CD4-positive, alpha-beta memory T cell (primary cell): ENCODE data around the gene AGR2. TPM values are rescaled to one million over a fixed set of nuclear protein-coding genes. Genes with fewer than 3 reads are reported as not detected.
"Not testable (repeated sequence)": the region's sequence is repeated elsewhere in the genome, so short reads cannot be mapped to it uniquely, and the experiment has no call there.

Experiments used
- CTCF ChIA-PET: fragments of 350-600 bp; sonication (Branson Sonifier 250); formaldehyde crosslinking; loops from one replicate; lab custom pipeline; 2021; ENCODE audit warnings: inconsistent platforms; ENCODE audit not compliant: partially characterized antibody; lab: Charles Lee
- POLR2A ChIA-PET: fragments of 350-600 bp; sonication (Branson Sonifier 250); formaldehyde crosslinking; loops from one replicate; lab custom pipeline; 2021; ENCODE audit not compliant: partially characterized antibody; lab: Charles Lee
- DNase-seq, 5 donors: peaks; one replicate each; pipeline versions ENCODE4 v3.0.0 to v3.0.0-alpha.2; 2020 to 2022; ENCODE audit warnings: mixed read lengths in 1 of 5
- H3K27ac ChIP-seq: one replicate; pipeline ENCODE4 v1.7.0; 2013; ENCODE audit warnings: low read depth, low read length
- H3K27me3 ChIP-seq: 2 replicates; pipeline ENCODE4 v1.7.0; 2013; ENCODE audit warnings: mild to moderate bottlenecking, low read length, moderate library complexity; ENCODE audit not compliant: insufficient read depth
- H3K36me3 ChIP-seq: 2 replicates; pipeline ENCODE4 v1.7.0; 2013; ENCODE audit warnings: mild to moderate bottlenecking, low read length, moderate library complexity; ENCODE audit not compliant: insufficient read depth
- H3K4me1 ChIP-seq: 2 replicates; pipeline ENCODE4 v1.7.0; 2013; ENCODE audit warnings: mild to moderate bottlenecking, low read length, moderate library complexity; ENCODE audit not compliant: insufficient read depth
- H3K4me3 ChIP-seq, 2 donors: one replicate each; pipeline ENCODE4 v1.7.0; 2013; ENCODE audit warnings: low read length in 2 of 2, mild to moderate bottlenecking in 1 of 2
- H3K9me3 ChIP-seq, 2 donors: one replicate each; pipeline ENCODE4 v1.7.0; 2013; ENCODE audit warnings: low read length in 2 of 2, control low read depth in 1 of 2; ENCODE audit not compliant: control insufficient read depth in 1 of 2
- H3K27ac Mint-ChIP-seq, 7 donors: one replicate each; pipeline ENCODE4 v1.8.0; 2020 to 2021; ENCODE audit warnings: mixed read lengths in 7 of 7, mild to moderate bottlenecking in 6 of 7, inconsistent platforms in 3 of 7, moderate library complexity in 3 of 7
- H3K27me3 Mint-ChIP-seq, 2 donors: one replicate each; pipeline ENCODE4 v1.8.0; 2020 to 2021; ENCODE audit warnings: mixed read lengths in 2 of 2
- H3K36me3 Mint-ChIP-seq, 2 donors: one replicate each; pipeline ENCODE4 v1.8.0; 2020 to 2021; ENCODE audit warnings: mixed read lengths in 2 of 2, inconsistent platforms in 1 of 2, mild to moderate bottlenecking in 1 of 2
- H3K4me1 Mint-ChIP-seq, 4 donors: one replicate each; pipeline ENCODE4 v1.8.0; 2020 to 2021; ENCODE audit warnings: mixed read lengths in 4 of 4, mild to moderate bottlenecking in 1 of 4
- H3K4me3 Mint-ChIP-seq, 8 donors: one replicate each; pipeline ENCODE4 v1.8.0; 2020 to 2021; ENCODE audit warnings: mixed read lengths in 8 of 8, mild to moderate bottlenecking in 7 of 8, moderate library complexity in 6 of 8, inconsistent platforms in 3 of 8
- H3K9me3 Mint-ChIP-seq, 8 donors: one replicate each; pipeline ENCODE4 v1.8.0; 2020 to 2021; ENCODE audit warnings: mixed read lengths in 8 of 8, mild to moderate bottlenecking in 5 of 8, inconsistent platforms in 3 of 8, moderate library complexity in 1 of 8
- intact Hi-C: fragments of 100-400 bp; cut with micrococcal nuclease; formaldehyde crosslinking; loops from one replicate; pipeline ENCODE4 v1.15.1; 2023
- polyA plus RNA-seq, 2 donors: library from polyadenylated mRNA; unstranded; fragments of 300-500 nt; fragmentation: Illumina TruSeq; gene quantifications; one replicate each; pipeline ENCODE4 v1.2.3, GENCODE V29; 2021
- total RNA-seq, 2 experiments: library from RNA; stranded (reverse); gene quantifications; one replicate each; pipeline ENCODE4 v1.2.3, GENCODE V29; 2021

AGR2 gene
- total and polyA plus RNA-seq, 4 experiments from 2014 or later = not detected

- Mint-ChIP-seq H3K9me3 (no peaks in the 10 kb centered on the region), H3K4me3 (no peak overlapping the region), H3K36me3 (no peaks in the 10 kb centered on the region), H3K27me3 (no peaks in the 10 kb centered on the region), H3K4me1 (no peaks in the 10 kb centered on the region), H3K27ac (no peak overlapping the region)
- ChIA-PET POLR2A (no interaction called here), CTCF (no interaction called here)
- Histone ChIP-seq H3K27ac (no peak overlapping the region), H3K4me1 (no peaks in the 10 kb centered on the region), H3K36me3 (no peaks in the 10 kb centered on the region), H3K27me3 (no peaks in the 10 kb centered on the region), H3K4me3 (no peak overlapping the region), H3K9me3 (no peaks in the 10 kb centered on the region)
- DNase-seq = no peak
- intact Hi-C loops = no loop called here
These were observed 28.7 kb downstream of the AGR2 start for GRCh38 chr7:16776053-16776452.

- POLR2A ChIA-PET = no interaction called here
- H3K4me1 Mint-ChIP-seq = no peaks in the 10 kb centered on the region
These were observed 29.8 kb downstream of the AGR2 start for GRCh38 chr7:16774986-16775385.

GRCh38 chr7:16774294-16774693 is 30.5 kb downstream of the AGR2 start:
- H3K4me3 ChIP-seq = no peak overlapping the region
- H3K36me3 ChIP-seq = no peaks in the 10 kb centered on the region
- DNase-seq = no peak
- Mint-ChIP-seq H3K4me1 (no peaks in the 10 kb centered on the region), H3K36me3 (no peaks in the 10 kb centered on the region), H3K9me3 (no peaks in the 10 kb centered on the region), H3K27me3 (peaks cover 0 to 2% of the 10 kb centered on the region in 2 donors), H3K4me3 (no peak overlapping the region), H3K27ac (no peak overlapping the region)
- CTCF ChIA-PET = no interaction called here
- intact Hi-C loops = no loop called here
- no peaks in the 10 kb centered on the region for H3K9me3 ChIP-seq
- no peaks in the 10 kb centered on the region for H3K27me3 ChIP-seq
- POLR2A ChIA-PET = no interaction called here
- H3K27ac ChIP-seq = no peak overlapping the region
- H3K4me1 ChIP-seq = no peaks in the 10 kb centered on the region

More at GRCh38 chr7:16774986-16775385, 29.8 kb downstream of the AGR2 start:
- Histone ChIP-seq H3K36me3 (no peaks in the 10 kb centered on the region), H3K27me3 (no peaks in the 10 kb centered on the region), H3K4me1 (no peaks in the 10 kb centered on the region), H3K9me3 (no peaks in the 10 kb centered on the region), H3K27ac (no peak overlapping the region), H3K4me3 (no peak overlapping the region)
- intact Hi-C loops = no loop called here
- H3K36me3 Mint-ChIP-seq = no peaks in the 10 kb centered on the region
- H3K27ac Mint-ChIP-seq = no peak overlapping the region
- H3K9me3 Mint-ChIP-seq = no peaks in the 10 kb centered on the region
- CTCF ChIA-PET = no interaction called here
- no peak for DNase-seq
- no peak overlapping the region for H3K4me3 Mint-ChIP-seq
- H3K27me3 Mint-ChIP-seq = peaks cover 0 to 2% of the 10 kb centered on the region in 2 donors

- no peak overlapping the region for H3K4me3 ChIP-seq
- no peaks in the 10 kb centered on the region for H3K27me3 ChIP-seq
- Mint-ChIP-seq H3K4me3 (no peak overlapping the region), H3K27me3 (peaks cover 0 to 2% of the 10 kb centered on the region in 2 donors), H3K4me1 (no peaks in the 10 kb centered on the region), H3K9me3 (no peaks in the 10 kb centered on the region), H3K36me3 (no peaks in the 10 kb centered on the region), H3K27ac (no peak overlapping the region)
- POLR2A ChIA-PET = no interaction called here
- no peaks in the 10 kb centered on the region for H3K36me3 ChIP-seq
- no peaks in the 10 kb centered on the region for H3K4me1 ChIP-seq
- CTCF ChIA-PET = no interaction called here
- intact Hi-C loops = no loop called here
- H3K9me3 ChIP-seq = no peaks in the 10 kb centered on the region
- no peak for DNase-seq
- H3K27ac ChIP-seq = no peak overlapping the region
These were observed 30.9 kb downstream of the AGR2 start for GRCh38 chr7:16773884-16774283.

- no peaks in the 10 kb centered on the region for H3K4me1 Mint-ChIP-seq
- H3K4me3 Mint-ChIP-seq = no peak overlapping the region
- Histone ChIP-seq H3K27ac (no peak overlapping the region), H3K9me3 (no peaks in the 10 kb centered on the region), H3K36me3 (no peaks in the 10 kb centered on the region), H3K4me3 (no peak overlapping the region), H3K4me1 (no peaks in the 10 kb centered on the region), H3K27me3 (no peaks in the 10 kb centered on the region)
- H3K27me3 Mint-ChIP-seq = peaks cover 0 to 2% of the 10 kb centered on the region in 2 donors
- ChIA-PET CTCF (no interaction called here), POLR2A (no interaction called here)
- DNase-seq = no peak
- no peaks in the 10 kb centered on the region for H3K9me3 Mint-ChIP-seq
- H3K36me3 Mint-ChIP-seq = no peaks in the 10 kb centered on the region
- intact Hi-C loops = no loop called here
- no peak overlapping the region for H3K27ac Mint-ChIP-seq
These were observed 31.5 kb downstream of the AGR2 start for GRCh38 chr7:16773326-16773725.

GRCh38 chr7:16770657-16771329 is 34.0 kb downstream of the AGR2 start:
- H3K4me3 ChIP-seq = no peak overlapping the region
- no peaks in the 10 kb centered on the region for H3K9me3 ChIP-seq
- no peaks in the 10 kb centered on the region for H3K27me3 ChIP-seq
- CTCF ChIA-PET = interaction anchor here (1.2 kb wide), 1 partner anchor 27 kb away, joined by 3 read pairs; no protein-coding TSS in a partner anchor
- H3K4me1 ChIP-seq = no peaks in the 10 kb centered on the region
- Mint-ChIP-seq H3K36me3 (no peaks in the 10 kb centered on the region), H3K4me1 (no peaks in the 10 kb centered on the region), H3K9me3 (no peaks in the 10 kb centered on the region), H3K4me3 (no peak overlapping the region), H3K27me3 (peaks cover 2 to 7% of the 10 kb centered on the region in 2 donors), H3K27ac (no peak overlapping the region)
- intact Hi-C loops = no loop called here
- POLR2A ChIA-PET = no interaction called here
- no peak for DNase-seq
- H3K27ac ChIP-seq = no peak overlapping the region
- no peaks in the 10 kb centered on the region for H3K36me3 ChIP-seq

- H3K4me3 ChIP-seq, H3K9me3 Mint-ChIP-seq, H3K27ac Mint-ChIP-seq, H3K27ac ChIP-seq, H3K4me1 ChIP-seq, H3K36me3 ChIP-seq, H3K36me3 Mint-ChIP-seq, H3K27me3 ChIP-seq, DNase-seq, H3K4me1 Mint-ChIP-seq, CTCF ChIA-PET, H3K4me3 Mint-ChIP-seq, POLR2A ChIA-PET, H3K27me3 Mint-ChIP-seq, H3K9me3 ChIP-seq, intact Hi-C loops: not testable (repeated sequence)
These were observed 34.8 kb downstream of the AGR2 start for GRCh38 chr7:16769994-16770393.
